ENCODE data around the gene TECTA.

DNA sequence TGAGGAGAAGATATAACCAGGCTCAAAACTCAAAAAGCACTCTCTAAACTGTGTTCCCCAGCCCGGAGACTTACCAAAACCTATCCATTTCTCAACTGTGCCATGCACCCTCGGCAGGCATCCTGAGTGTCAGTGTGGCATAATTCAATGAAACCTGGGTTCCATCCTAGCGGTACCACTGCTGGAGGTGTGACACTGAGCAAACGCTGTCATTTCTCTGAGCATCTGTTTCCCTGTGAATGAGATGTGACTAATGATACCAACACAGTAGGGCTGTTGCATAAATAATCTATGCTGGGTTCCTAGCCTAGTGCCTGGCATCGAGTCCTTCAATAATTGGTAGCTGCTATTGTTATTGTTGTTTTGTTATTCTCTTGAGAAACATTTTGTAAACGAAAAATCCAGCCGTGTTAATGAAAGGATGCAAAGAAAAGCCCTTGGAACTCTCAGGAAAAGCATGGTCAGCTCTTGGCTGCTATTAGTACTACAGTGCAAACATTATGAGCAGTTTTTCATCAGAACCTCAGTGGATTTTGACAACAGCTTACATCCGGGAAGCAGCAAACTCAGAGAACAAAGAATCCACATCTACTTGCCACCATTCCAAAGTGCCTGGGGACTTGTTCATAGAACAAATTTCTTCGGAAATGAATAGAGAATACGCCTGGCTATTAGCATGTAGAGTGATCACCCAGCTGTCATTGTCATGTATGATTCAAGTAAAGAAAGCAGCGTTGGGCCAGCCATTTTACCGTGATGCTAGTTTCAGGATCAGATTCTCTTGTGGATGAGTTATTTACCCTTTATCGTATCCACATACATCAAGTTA, 53.7 kb downstream of the TECTA start:
- TF ChIP-seq, protein P1, sequence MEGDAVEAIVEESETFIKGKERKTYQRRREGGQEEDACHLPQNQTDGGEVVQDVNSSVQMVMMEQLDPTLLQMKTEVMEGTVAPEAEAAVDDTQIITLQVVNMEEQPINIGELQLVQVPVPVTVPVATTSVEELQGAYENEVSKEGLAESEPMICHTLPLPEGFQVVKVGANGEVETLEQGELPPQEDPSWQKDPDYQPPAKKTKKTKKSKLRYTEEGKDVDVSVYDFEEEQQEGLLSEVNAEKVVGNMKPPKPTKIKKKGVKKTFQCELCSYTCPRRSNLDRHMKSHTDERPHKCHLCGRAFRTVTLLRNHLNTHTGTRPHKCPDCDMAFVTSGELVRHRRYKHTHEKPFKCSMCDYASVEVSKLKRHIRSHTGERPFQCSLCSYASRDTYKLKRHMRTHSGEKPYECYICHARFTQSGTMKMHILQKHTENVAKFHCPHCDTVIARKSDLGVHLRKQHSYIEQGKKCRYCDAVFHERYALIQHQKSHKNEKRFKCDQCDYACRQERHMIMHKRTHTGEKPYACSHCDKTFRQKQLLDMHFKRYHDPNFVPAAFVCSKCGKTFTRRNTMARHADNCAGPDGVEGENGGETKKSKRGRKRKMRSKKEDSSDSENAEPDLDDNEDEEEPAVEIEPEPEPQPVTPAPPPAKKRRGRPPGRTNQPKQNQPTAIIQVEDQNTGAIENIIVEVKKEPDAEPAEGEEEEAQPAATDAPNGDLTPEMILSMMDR (optimal IDR thresholded peaks at IDR 0.05 in 1 of 3, IDR thresholded peaks at IDR 0.05 in 1 of 3, conservative IDR thresholded peaks at IDR 0.05 in 1 of 3; ENCODE audit: extremely low read depth in 1 of 3, insufficient read depth in 2 of 3, low read length in 3 of 3), result no peak
- TF ChIP-seq EZH2 (IDR thresholded peaks at IDR 0.05; ENCODE audit: low read length), result no peak
